Mucosa of stomach (tissue), 1 donor: Measurements from ENCODE around the gene HNRNPA0.

Experiments used
- H3K27me3 ChIP-seq: one replicate; pipeline ENCODE4 v1.7.0; 2013; ENCODE audit warnings: mild to moderate bottlenecking, low read length; ENCODE audit not compliant: control insufficient read depth, insufficient read depth
- H3K36me3 ChIP-seq: one replicate; pipeline ENCODE4 v1.7.0; 2013; ENCODE audit warnings: low read length; ENCODE audit not compliant: control insufficient read depth, insufficient read depth
- H3K4me1 ChIP-seq: one replicate; pipeline ENCODE4 v1.7.0; 2013; ENCODE audit warnings: mild to moderate bottlenecking, low read length; ENCODE audit not compliant: control insufficient read depth, insufficient read depth
- H3K4me3 ChIP-seq: one replicate; pipeline ENCODE4 v1.7.0; 2013; ENCODE audit warnings: low read length
- H3K9ac ChIP-seq: one replicate; pipeline ENCODE4 v1.7.0; 2013; ENCODE audit warnings: mild to moderate bottlenecking, low read length, moderate library complexity
- H3K9me3 ChIP-seq: one replicate; pipeline ENCODE4 v1.7.0; 2013; ENCODE audit warnings: mild to moderate bottlenecking, low read length, moderate library complexity; ENCODE audit not compliant: control insufficient read depth
- donor health status: Pancreatic carcinoma.

Gene HNRNPA0

GRCh38 chr5:137712139-137712667 lies 42.0 kb downstream of the HNRNPA0 start:
- H3K4me3 ChIP-seq: no peak overlapping the region
- no peaks in the 10 kb centered on the region for H3K27me3 ChIP-seq
- H3K9ac ChIP-seq: no peak overlapping the region
- H3K4me1 ChIP-seq: no peaks in the 10 kb centered on the region
- H3K36me3 ChIP-seq: no peaks in the 10 kb centered on the region
- no peaks in the 10 kb centered on the region for H3K9me3 ChIP-seq

- H3K9ac ChIP-seq: no peak overlapping the region
- no peaks in the 10 kb centered on the region for H3K27me3 ChIP-seq
- no peaks in the 10 kb centered on the region for H3K9me3 ChIP-seq
- H3K36me3 ChIP-seq: no peaks in the 10 kb centered on the region
- H3K4me3 ChIP-seq: no peak overlapping the region
- H3K4me1 ChIP-seq: no peaks in the 10 kb centered on the region
Observed at GRCh38 chr5:137710086-137710485, 44.1 kb downstream of the HNRNPA0 start.

GRCh38 chr5:137708796-137709559 lies 45.2 kb downstream of the HNRNPA0 start:
- no peaks in the 10 kb centered on the region for H3K9me3 ChIP-seq
- H3K9ac ChIP-seq: no peak overlapping the region
- no peaks in the 10 kb centered on the region for H3K27me3 ChIP-seq
- no peaks in the 10 kb centered on the region for H3K4me1 ChIP-seq
- H3K36me3 ChIP-seq: no peaks in the 10 kb centered on the region
- no peak overlapping the region for H3K4me3 ChIP-seq

GRCh38 chr5:137708062-137708461 lies 46.1 kb downstream of the HNRNPA0 start:
- Histone ChIP-seq H3K4me1 (no peaks in the 10 kb centered on the region), H3K27me3 (no peaks in the 10 kb centered on the region)

GRCh38 chr5:137706841-137707240 lies 47.3 kb downstream of the HNRNPA0 start:
- no peak overlapping the region for H3K9ac ChIP-seq
- H3K4me3 ChIP-seq: no peak overlapping the region
- H3K4me1 ChIP-seq: no peaks in the 10 kb centered on the region
- H3K27me3 ChIP-seq: no peaks in the 10 kb centered on the region
- H3K36me3 ChIP-seq: no peaks in the 10 kb centered on the region
- no peaks in the 10 kb centered on the region for H3K9me3 ChIP-seq

More at GRCh38 chr5:137708062-137708461, 46.1 kb downstream of the HNRNPA0 start:
- no peak overlapping the region for H3K4me3 ChIP-seq
- H3K9me3 ChIP-seq: no peaks in the 10 kb centered on the region
- no peak overlapping the region for H3K9ac ChIP-seq
- no peaks in the 10 kb centered on the region for H3K36me3 ChIP-seq

GRCh38 chr5:137705106-137705505 lies 49.1 kb downstream of the HNRNPA0 start:
- Histone ChIP-seq H3K27me3 (no peaks in the 10 kb centered on the region), H3K4me1 (no peaks in the 10 kb centered on the region), H3K9me3 (no peaks in the 10 kb centered on the region), H3K36me3 (no peaks in the 10 kb centered on the region), H3K9ac (no peak overlapping the region), H3K4me3 (no peak overlapping the region)

GRCh38 chr5:137703565-137703964 lies 50.6 kb downstream of the HNRNPA0 start:
- no peak overlapping the region for H3K4me3 ChIP-seq
- no peak overlapping the region for H3K9ac ChIP-seq
- H3K4me1 ChIP-seq: no peaks in the 10 kb centered on the region
- no peaks in the 10 kb centered on the region for H3K36me3 ChIP-seq
- no peaks in the 10 kb centered on the region for H3K9me3 ChIP-seq
- H3K27me3 ChIP-seq: no peaks in the 10 kb centered on the region

- H3K9me3 ChIP-seq: no peaks in the 10 kb centered on the region
- no peaks in the 10 kb centered on the region for H3K4me1 ChIP-seq
- no peak overlapping the region for H3K9ac ChIP-seq
- H3K4me3 ChIP-seq: no peak overlapping the region
- H3K36me3 ChIP-seq: no peaks in the 10 kb centered on the region
- H3K27me3 ChIP-seq: no peaks in the 10 kb centered on the region
Observed at GRCh38 chr5:137700282-137700680, 53.9 kb downstream of the HNRNPA0 start.

- no peaks in the 10 kb centered on the region for H3K36me3 ChIP-seq
- H3K4me1 ChIP-seq: no peaks in the 10 kb centered on the region
- H3K27me3 ChIP-seq: no peaks in the 10 kb centered on the region
- H3K9me3 ChIP-seq: no peaks in the 10 kb centered on the region
- no peak overlapping the region for H3K4me3 ChIP-seq
- H3K9ac ChIP-seq: no peak overlapping the region
Observed at GRCh38 chr5:137699336-137700281, 54.6 kb downstream of the HNRNPA0 start.

GRCh38 chr5:137696481-137696880 lies 57.7 kb downstream of the HNRNPA0 start:
- no peak overlapping the region for H3K9ac ChIP-seq
- no peaks in the 10 kb centered on the region for H3K36me3 ChIP-seq
- H3K27me3 ChIP-seq: no peaks in the 10 kb centered on the region
- H3K4me1 ChIP-seq: peaks cover 15% of the 10 kb centered on the region
- H3K9me3 ChIP-seq: no peaks in the 10 kb centered on the region
- no peak overlapping the region for H3K4me3 ChIP-seq

- Histone ChIP-seq H3K4me3 (no peak overlapping the region), H3K36me3 (no peaks in the 10 kb centered on the region), H3K4me1 (peaks cover 15% of the 10 kb centered on the region), H3K9me3 (no peaks in the 10 kb centered on the region), H3K9ac (no peak overlapping the region), H3K27me3 (no peaks in the 10 kb centered on the region)
Observed at GRCh38 chr5:137695651-137696428, 58.3 kb downstream of the HNRNPA0 start.
